HG03103 (cell line): ENCODE results near the gene TLE5.
"Not testable (repeated sequence)": the region's sequence is repeated elsewhere in the genome, so short reads cannot be mapped to it uniquely, and the experiment has no call there.

Experiments used
- ATAC-seq: cut with Tn5 transposase; IDR thresholded peaks from one replicate; pipeline ENCODE4 v1.9.1; 2021; ENCODE audit warnings: low read depth; ENCODE audit not compliant: unreplicated experiment

The TLE5 gene

GRCh38 chr19:3096902-3097326 lies 34.6 kb upstream of the TLE5 start:
- no peak for ATAC-seq

- ATAC-seq: no peak
Measured at GRCh38 chr19:3096267-3096901, 34.1 kb upstream of the TLE5 start.

GRCh38 chr19:3095441-3096191 lies 33.3 kb upstream of the TLE5 start:
- no peak for ATAC-seq

GRCh38 chr19:3094601-3095440 lies 32.5 kb upstream of the TLE5 start:
- no peak for ATAC-seq

- ATAC-seq: not testable (repeated sequence)
Measured at GRCh38 chr19:3089299-3089855, 27.1 kb upstream of the TLE5 start.

- no peak for ATAC-seq
Measured at GRCh38 chr19:3087769-3088168, 25.5 kb upstream of the TLE5 start.

- ATAC-seq: no peak
Measured at GRCh38 chr19:3084943-3085342, 22.6 kb upstream of the TLE5 start.

GRCh38 chr19:3083964-3084363 lies 21.7 kb upstream of the TLE5 start:
- ATAC-seq: no peak

GRCh38 chr19:3082331-3082730 lies 20.0 kb upstream of the TLE5 start:
- ATAC-seq: no peak

GRCh38 chr19:3080286-3080685 lies 18.0 kb upstream of the TLE5 start:
- no peak for ATAC-seq

- ATAC-seq: no peak
Measured at GRCh38 chr19:3079578-3079977, 17.3 kb upstream of the TLE5 start.

- ATAC-seq: no peak
Measured at GRCh38 chr19:3075605-3076431, 13.5 kb upstream of the TLE5 start.

- ATAC-seq: no peak
Measured at GRCh38 chr19:3073931-3074595, 11.8 kb upstream of the TLE5 start.

- no peak for ATAC-seq
Measured at GRCh38 chr19:3073159-3073563, 10.9 kb upstream of the TLE5 start.

- ATAC-seq: no peak
Measured at GRCh38 chr19:3071768-3072167, 9.5 kb upstream of the TLE5 start.

- ATAC-seq: no peak
Measured at GRCh38 chr19:3068071-3068470, 5.8 kb upstream of the TLE5 start.

- no peak for ATAC-seq
Measured at GRCh38 chr19:3067563-3067962, 5.3 kb upstream of the TLE5 start.

GRCh38 chr19:3066482-3067049 lies 4.3 kb upstream of the TLE5 start:
- ATAC-seq: no peak

- no peak for ATAC-seq
Measured at GRCh38 chr19:3065675-3066357, 3.5 kb upstream of the TLE5 start.
